Measurements from ENCODE around the gene G3BP2. TPM values are rescaled to one million over a fixed set of nuclear protein-coding genes. Genes with fewer than 3 reads are reported as not detected.

Gene G3BP2
- total RNA-seq, 1 experiment from 2014 or later: 102 TPM

- no peaks in the 10 kb centered on the region for H3K4me1 ChIP-seq (replicated peaks; ENCODE audit: insufficient read depth)
- no peaks in the 10 kb centered on the region for H3K27me3 ChIP-seq (ENCODE audit: insufficient read depth, low read depth)
- intact Hi-C loops (cut with micrococcal nuclease; ENCODE audit: unreplicated experiment): no loop called here
- H2AFZ ChIP-seq: no peak overlapping the region
- CTCF ChIA-PET: no interaction called here
- H4K20me1 ChIP-seq (ENCODE audit: insufficient read depth): peaks cover 48% of the 10 kb centered on the region
- no peak for DNase-seq
- H3K9me3 ChIP-seq (ENCODE audit: insufficient read depth, low read depth): no peaks in the 10 kb centered on the region
- no peaks in the 10 kb centered on the region for H3K9me2 ChIP-seq (ENCODE audit: insufficient read depth)
- no peak overlapping the region for H3K27ac ChIP-seq
- H3K36me3 ChIP-seq (ENCODE audit: low read depth): peaks cover 5% of the 10 kb centered on the region; the same call in 1 of the 2 replicates
- no peak overlapping the region for H3K4me2 ChIP-seq
- BruUV-seq (replicated peaks): no TSS peak
- H3K79me2 ChIP-seq (ENCODE audit: low read depth): peaks cover 80% of the 10 kb centered on the region
- POLR2A ChIA-PET (ENCODE audit: unreplicated experiment): no interaction called here
- H3F3A ChIP-seq (ENCODE audit: insufficient read depth, low read depth): no peaks in the 10 kb centered on the region
- no peak overlapping the region for H3K4me3 ChIP-seq
- TF ChIP-seq, protein P1, sequence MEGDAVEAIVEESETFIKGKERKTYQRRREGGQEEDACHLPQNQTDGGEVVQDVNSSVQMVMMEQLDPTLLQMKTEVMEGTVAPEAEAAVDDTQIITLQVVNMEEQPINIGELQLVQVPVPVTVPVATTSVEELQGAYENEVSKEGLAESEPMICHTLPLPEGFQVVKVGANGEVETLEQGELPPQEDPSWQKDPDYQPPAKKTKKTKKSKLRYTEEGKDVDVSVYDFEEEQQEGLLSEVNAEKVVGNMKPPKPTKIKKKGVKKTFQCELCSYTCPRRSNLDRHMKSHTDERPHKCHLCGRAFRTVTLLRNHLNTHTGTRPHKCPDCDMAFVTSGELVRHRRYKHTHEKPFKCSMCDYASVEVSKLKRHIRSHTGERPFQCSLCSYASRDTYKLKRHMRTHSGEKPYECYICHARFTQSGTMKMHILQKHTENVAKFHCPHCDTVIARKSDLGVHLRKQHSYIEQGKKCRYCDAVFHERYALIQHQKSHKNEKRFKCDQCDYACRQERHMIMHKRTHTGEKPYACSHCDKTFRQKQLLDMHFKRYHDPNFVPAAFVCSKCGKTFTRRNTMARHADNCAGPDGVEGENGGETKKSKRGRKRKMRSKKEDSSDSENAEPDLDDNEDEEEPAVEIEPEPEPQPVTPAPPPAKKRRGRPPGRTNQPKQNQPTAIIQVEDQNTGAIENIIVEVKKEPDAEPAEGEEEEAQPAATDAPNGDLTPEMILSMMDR (conservative IDR thresholded peaks at IDR 0.05): no peak
These were observed 10.6 kb downstream of the G3BP2 start for GRCh38 chr4:75662626-75663025.

GRCh38 chr4:75660491-75660890 is 12.7 kb downstream of the G3BP2 start:
- CTCF ChIA-PET: no interaction called here
- Histone ChIP-seq H2AFZ (no peak overlapping the region), H3K4me2 (no peak overlapping the region), H3K27ac (no peak overlapping the region), H3K36me3 (ENCODE audit: low read depth) (peaks cover 12% of the 10 kb centered on the region; the same call in 1 of the 2 replicates), H3K4me3 (no peak overlapping the region), H3K4me1 (replicated peaks; ENCODE audit: insufficient read depth) (no peaks in the 10 kb centered on the region), H3F3A (ENCODE audit: insufficient read depth, low read depth) (no peaks in the 10 kb centered on the region), H3K9me2 (ENCODE audit: insufficient read depth) (no peaks in the 10 kb centered on the region), H3K27me3 (ENCODE audit: insufficient read depth, low read depth) (no peaks in the 10 kb centered on the region), H3K79me2 (ENCODE audit: low read depth) (peaks cover 69% of the 10 kb centered on the region), H4K20me1 (ENCODE audit: insufficient read depth) (peaks cover 39% of the 10 kb centered on the region), H3K9me3 (ENCODE audit: insufficient read depth, low read depth) (no peaks in the 10 kb centered on the region)
- POLR2A ChIA-PET (ENCODE audit: unreplicated experiment): interaction anchor here (0.6 kb wide), 2 partner anchors 64 to 105 kb away, joined by 3 to 4 read pairs; no protein-coding TSS in a partner anchor
- TF ChIP-seq, protein P1 (conservative IDR thresholded peaks at IDR 0.05): no peak
- no peak for TF ChIP-seq EZH2 (IDR thresholded peaks at IDR 0.05; ENCODE audit: low read depth)
- intact Hi-C loops (cut with micrococcal nuclease; ENCODE audit: unreplicated experiment): no loop called here
- DNase-seq: no peak
- no TSS peak for BruUV-seq (replicated peaks)

DNA sequence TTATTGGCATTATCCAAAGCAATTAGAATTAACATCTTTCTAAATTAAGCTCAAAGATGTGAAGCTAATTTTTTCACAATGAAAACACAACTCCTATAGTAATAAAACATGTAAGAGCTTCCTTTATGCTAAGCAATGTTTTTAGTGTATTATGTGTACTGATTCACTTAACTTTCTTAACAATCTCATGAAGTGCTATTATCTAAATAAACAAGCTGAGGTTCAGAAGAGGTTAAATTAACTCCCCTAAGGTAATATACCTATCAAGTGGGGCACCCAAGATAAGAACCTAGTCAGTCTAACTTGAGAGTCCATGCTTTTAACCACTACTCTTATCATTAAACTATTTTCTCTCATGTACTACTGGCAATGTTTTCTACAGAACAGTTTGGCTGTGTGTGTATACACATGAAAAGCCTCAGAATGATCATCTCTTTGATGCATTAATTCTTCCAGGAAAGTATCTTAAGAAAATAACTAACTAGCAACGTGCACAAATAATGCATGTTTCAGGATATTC is 13.6 kb downstream of the G3BP2 start:
- DNase-seq: no peak
- no peak overlapping the region for H2AFZ ChIP-seq
- H3K9me2 ChIP-seq (ENCODE audit: insufficient read depth): no peaks in the 10 kb centered on the region
- H3K4me1 ChIP-seq (replicated peaks; ENCODE audit: insufficient read depth): no peaks in the 10 kb centered on the region
- TF ChIP-seq, protein P1 (conservative IDR thresholded peaks at IDR 0.05): no peak
- TF ChIP-seq EZH2 (IDR thresholded peaks at IDR 0.05; ENCODE audit: low read depth): no peak
- intact Hi-C loops (cut with micrococcal nuclease; ENCODE audit: unreplicated experiment): no loop called here
- ChIA-PET CTCF (interaction anchor here (0.6 kb wide), 1 partner anchor 90 kb away, joined by 3 read pairs; no protein-coding TSS in a partner anchor), POLR2A (ENCODE audit: unreplicated experiment) (interaction anchor here (0.6 to 1.2 kb wide), 3 partner anchors 65 to 104 kb away, joined by 3 to 6 read pairs (median 4); partner anchors contain the start of gene USO1)
- peaks cover 16% of the 10 kb centered on the region; the same call in 1 of the 2 replicates for H3K36me3 ChIP-seq (ENCODE audit: low read depth)
- H3K9me3 ChIP-seq (ENCODE audit: insufficient read depth, low read depth): no peaks in the 10 kb centered on the region
- H3K79me2 ChIP-seq (ENCODE audit: low read depth): peaks cover 60% of the 10 kb centered on the region
- H3K27ac ChIP-seq: peak overlapping the region; percentile 10; the same call in 1 of the 2 replicates
- no peak overlapping the region for H3K4me2 ChIP-seq
- H3K27me3 ChIP-seq (ENCODE audit: insufficient read depth, low read depth): no peaks in the 10 kb centered on the region
- H4K20me1 ChIP-seq (ENCODE audit: insufficient read depth): peaks cover 31% of the 10 kb centered on the region
- H3K4me3 ChIP-seq: no peak overlapping the region
- BruUV-seq (replicated peaks): no TSS peak
- H3F3A ChIP-seq (ENCODE audit: insufficient read depth, low read depth): 0 out of 2 replicates have a peak, but pooled peaks cover 7% of the 10 kb centered on the region

Measured in PC-9 (cell line).